Thyroid gland (tissue), 4 donors: Measurements from ENCODE around the gene ATP1A2.

ENCODE experiments used
- POLR2A ChIP-seq, 2 donors: fragments of 450-650 bp; IDR thresholded peaks; one replicate each; pipeline ENCODE4 v1.6.1; 2017; ENCODE audit warnings: antibody characterized with exemption in 2 of 2, mild to moderate bottlenecking in 2 of 2, moderate library complexity in 1 of 2
- TF ChIP-seq, protein P1 (sequence below), 6 experiments: fragments of 200-600 bp in 3 of 6; fragments of 450-650 bp in 3 of 6; sonication (generic) in 3 of 6; IDR thresholded peaks; one replicate each; pipeline ENCODE4 v1.5.1; 2016 to 2019; ENCODE audit warnings: antibody characterized with exemption in 6 of 6, mild to moderate bottlenecking in 2 of 6, inconsistent platforms in 1 of 6, moderate library complexity in 1 of 6

DNA sequence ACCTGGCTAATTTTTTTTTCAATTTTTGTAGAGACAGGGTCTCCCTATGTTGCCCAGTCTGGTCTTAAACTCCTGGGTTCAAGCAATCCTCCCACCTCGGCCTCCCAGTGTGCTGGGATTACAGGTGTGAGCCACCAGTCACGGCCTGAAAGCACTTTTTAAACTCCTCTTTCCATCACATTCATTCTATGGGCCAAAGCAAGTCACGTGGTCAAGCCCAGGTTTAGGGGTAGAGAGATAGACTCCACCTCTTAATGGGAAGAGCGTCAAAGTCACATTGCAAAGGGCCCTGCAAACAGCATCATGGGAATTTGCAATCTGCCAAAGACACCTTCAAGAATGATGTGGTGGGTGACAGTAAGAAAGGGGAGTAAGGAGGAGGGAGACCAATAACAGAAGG, 43.0 kb downstream of the ATP1A2 start:
- TF ChIP-seq, protein P1, sequence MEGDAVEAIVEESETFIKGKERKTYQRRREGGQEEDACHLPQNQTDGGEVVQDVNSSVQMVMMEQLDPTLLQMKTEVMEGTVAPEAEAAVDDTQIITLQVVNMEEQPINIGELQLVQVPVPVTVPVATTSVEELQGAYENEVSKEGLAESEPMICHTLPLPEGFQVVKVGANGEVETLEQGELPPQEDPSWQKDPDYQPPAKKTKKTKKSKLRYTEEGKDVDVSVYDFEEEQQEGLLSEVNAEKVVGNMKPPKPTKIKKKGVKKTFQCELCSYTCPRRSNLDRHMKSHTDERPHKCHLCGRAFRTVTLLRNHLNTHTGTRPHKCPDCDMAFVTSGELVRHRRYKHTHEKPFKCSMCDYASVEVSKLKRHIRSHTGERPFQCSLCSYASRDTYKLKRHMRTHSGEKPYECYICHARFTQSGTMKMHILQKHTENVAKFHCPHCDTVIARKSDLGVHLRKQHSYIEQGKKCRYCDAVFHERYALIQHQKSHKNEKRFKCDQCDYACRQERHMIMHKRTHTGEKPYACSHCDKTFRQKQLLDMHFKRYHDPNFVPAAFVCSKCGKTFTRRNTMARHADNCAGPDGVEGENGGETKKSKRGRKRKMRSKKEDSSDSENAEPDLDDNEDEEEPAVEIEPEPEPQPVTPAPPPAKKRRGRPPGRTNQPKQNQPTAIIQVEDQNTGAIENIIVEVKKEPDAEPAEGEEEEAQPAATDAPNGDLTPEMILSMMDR (IDR thresholded peaks at IDR 0.05): no peak
- TF ChIP-seq POLR2A (IDR thresholded peaks at IDR 0.05): no peak
